ENCODE data around the gene C2orf78. TPM values are rescaled to one million over a fixed set of nuclear protein-coding genes. Genes with fewer than 3 reads are reported as not detected.

C2orf78 gene
- total RNA-seq, 4 donors from 2014 or later: not detected

DNA sequence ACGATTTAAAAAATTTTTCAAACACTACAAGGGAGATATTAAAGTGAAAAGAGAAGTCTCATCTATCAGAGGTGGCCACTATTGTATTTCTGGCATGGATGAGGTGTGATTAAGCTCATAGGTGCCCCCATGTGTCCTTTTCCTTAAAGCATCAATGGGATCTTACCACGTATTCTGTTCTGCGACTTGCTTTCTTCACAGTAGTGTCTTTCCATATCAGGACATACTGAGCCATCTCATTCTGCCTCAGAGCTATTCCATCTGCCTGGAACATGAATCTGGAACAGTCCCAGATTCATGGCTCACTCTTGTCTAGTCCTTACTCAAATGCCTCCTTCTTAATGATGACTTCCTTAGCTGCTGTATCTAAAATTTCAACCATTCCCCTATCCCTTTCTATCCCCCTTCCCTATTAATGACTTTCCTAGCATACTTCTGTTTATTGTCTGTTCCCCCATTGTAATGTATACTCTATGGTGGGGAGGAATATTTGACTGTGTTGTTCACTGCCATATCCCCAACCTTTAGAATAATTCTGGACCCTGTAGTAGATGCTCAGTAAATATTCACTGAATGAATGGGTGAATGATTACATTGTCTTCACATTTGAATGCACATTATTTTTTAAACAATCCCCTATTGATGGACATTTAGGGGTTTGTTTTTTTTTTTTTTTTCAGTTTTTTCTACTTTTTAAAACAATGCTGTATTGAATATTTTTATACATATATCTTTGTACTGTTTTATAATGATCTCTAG, 55.8 kb downstream of the C2orf78 start:
- 86 to 93% methylated on average over 3 of the region's 3 CpGs for WGBS, 2 donors
- TF ChIP-seq POLR2A (IDR thresholded peaks at IDR 0.05): no peak
- TF ChIP-seq, protein P1, sequence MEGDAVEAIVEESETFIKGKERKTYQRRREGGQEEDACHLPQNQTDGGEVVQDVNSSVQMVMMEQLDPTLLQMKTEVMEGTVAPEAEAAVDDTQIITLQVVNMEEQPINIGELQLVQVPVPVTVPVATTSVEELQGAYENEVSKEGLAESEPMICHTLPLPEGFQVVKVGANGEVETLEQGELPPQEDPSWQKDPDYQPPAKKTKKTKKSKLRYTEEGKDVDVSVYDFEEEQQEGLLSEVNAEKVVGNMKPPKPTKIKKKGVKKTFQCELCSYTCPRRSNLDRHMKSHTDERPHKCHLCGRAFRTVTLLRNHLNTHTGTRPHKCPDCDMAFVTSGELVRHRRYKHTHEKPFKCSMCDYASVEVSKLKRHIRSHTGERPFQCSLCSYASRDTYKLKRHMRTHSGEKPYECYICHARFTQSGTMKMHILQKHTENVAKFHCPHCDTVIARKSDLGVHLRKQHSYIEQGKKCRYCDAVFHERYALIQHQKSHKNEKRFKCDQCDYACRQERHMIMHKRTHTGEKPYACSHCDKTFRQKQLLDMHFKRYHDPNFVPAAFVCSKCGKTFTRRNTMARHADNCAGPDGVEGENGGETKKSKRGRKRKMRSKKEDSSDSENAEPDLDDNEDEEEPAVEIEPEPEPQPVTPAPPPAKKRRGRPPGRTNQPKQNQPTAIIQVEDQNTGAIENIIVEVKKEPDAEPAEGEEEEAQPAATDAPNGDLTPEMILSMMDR (IDR thresholded peaks at IDR 0.05): no peak
- H3K4me3 ChIP-seq (ENCODE audit: low read depth, poor library complexity, severe bottlenecking): no peak overlapping the region
- DNase-seq (ENCODE audit: low spot score in 2 of 2): no peak
- intact Hi-C loops (cut with DNase I; ENCODE audit: low total_unique reads): no loop called here

DNA sequence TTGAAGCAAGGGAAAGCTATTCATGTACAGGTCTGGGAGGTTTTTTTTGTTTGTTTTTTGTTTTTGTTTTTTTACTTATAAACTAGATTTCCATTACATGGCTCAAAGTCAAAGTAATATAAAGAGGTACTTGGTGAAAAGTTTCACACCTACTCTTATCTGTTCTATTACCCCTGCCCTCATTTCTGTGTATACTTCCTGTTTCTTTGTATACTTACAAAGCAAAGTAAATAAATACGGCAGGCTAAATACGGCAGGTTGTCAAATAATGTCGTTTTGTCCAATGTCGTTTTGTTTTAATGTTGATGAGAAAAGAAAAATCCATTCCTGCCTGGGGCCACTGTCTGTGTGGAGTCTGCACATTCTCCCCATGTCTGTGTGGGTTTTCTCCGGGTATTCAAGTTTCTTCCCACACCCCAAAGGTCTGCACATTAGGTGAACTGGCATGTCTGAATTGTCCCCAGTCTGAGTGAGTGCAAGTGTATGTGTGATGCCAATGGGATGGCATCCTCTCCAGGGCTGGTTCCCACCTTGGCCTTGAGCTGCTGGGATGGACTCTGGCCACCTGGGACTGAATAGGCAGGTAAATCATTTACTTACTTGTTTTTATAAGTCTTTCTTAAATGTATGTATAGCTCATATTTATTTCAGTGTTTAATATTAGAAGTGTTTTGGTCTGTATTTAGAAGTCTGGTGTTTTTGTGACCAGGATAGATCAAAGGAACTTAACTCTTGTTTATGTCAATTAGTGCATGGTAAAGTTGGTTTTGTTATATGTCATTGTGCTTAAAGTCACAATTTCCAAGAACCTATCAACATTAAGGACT, 58.1 kb downstream of the C2orf78 start:
- WGBS, 2 donors: 86 to 90% methylated on average over 5 of the region's 5 CpGs
- no peak for TF ChIP-seq POLR2A (IDR thresholded peaks at IDR 0.05)
- TF ChIP-seq, protein P1 (IDR thresholded peaks at IDR 0.05): no peak
- no peak for DNase-seq (ENCODE audit: low spot score in 2 of 2)
- H3K4me3 ChIP-seq (ENCODE audit: low read depth, poor library complexity, severe bottlenecking): no peak overlapping the region
- intact Hi-C loops (cut with DNase I; ENCODE audit: low total_unique reads): no loop called here

DNA sequence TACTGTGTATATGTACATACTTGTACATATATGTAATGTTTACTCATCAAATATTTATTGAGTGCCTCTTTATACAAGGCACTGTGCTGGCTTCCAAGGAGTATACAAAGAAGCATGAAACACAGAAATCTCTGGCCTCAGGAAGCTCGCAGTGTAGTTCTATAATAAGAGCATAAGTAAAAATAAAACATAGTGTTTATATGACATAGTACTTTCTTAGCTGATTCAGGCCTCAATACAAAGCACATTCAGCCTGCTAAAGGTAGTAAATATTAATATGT, 58.7 kb downstream of the C2orf78 start:
- DNase-seq (ENCODE audit: low spot score in 2 of 2): no peak
- no peak for TF ChIP-seq POLR2A (IDR thresholded peaks at IDR 0.05)
- TF ChIP-seq, protein P1 (IDR thresholded peaks at IDR 0.05): no peak
- H3K4me3 ChIP-seq (ENCODE audit: low read depth, poor library complexity, severe bottlenecking): no peak overlapping the region
- intact Hi-C loops (cut with DNase I; ENCODE audit: low total_unique reads): no loop called here
- WGBS, 2 donors: 81 to 86% methylated on average over 1 of the region's 1 CpG

DNA sequence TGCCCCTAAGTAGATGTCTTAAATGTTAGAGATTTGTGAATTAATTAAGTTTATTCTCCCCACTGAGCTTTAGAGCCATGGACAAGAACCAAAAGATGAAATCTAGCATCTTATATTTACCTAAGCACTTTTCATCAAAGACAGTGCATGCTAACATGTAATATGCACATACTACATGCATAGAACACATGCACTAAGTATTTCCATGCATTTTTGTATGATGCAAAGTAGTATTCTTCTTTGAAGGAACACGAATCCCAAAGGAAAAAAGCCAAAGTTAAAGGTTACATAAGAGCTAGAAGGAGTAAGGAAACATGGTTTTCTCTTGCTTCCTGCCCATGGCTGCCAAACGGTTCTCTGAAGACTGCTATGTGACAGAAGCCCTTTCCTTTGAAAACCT, 60.1 kb downstream of the C2orf78 start:
- intact Hi-C loops (cut with DNase I; ENCODE audit: low total_unique reads): no loop called here
- 60 to 66% methylated on average over 2 of the region's 2 CpGs for WGBS, 2 donors
- TF ChIP-seq, protein P1 (IDR thresholded peaks at IDR 0.05): no peak
- no peak for TF ChIP-seq POLR2A (IDR thresholded peaks at IDR 0.05)
- no peak overlapping the region for H3K4me3 ChIP-seq (ENCODE audit: low read depth, poor library complexity, severe bottlenecking)
- no peak for DNase-seq (ENCODE audit: low spot score in 2 of 2)

DNA sequence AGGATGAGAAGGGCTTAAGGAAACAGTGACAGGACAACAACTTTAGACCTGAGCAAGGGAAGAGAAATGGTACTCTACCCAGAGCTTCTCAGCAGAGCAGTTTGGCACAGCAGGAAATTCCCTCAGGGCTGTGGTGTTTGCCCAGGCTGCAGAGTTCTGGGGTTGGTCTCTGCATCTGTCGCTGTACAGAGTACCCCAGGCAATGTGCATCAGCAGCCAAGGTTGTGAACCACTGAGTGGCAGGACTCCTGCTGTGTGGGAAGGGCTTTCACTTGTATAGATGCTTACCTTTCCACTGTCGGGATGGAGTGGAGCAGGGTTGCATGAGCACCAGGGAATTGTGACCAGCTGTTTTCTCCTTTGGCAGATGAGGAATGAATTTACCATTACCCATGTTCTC, 66.0 kb downstream of the C2orf78 start:
- H3K4me3 ChIP-seq (ENCODE audit: low read depth, poor library complexity, severe bottlenecking): no peak overlapping the region
- TF ChIP-seq, protein P1 (IDR thresholded peaks at IDR 0.05): no peak
- no peak for TF ChIP-seq POLR2A (IDR thresholded peaks at IDR 0.05)
- intact Hi-C loops (cut with DNase I; ENCODE audit: low total_unique reads): no loop called here
- WGBS, 2 donors: 72 to 75% methylated on average over 1 to 2 of the region's 2 CpGs
- DNase-seq (ENCODE audit: low spot score in 2 of 2): no peak
